ENCODE data around the gene PXT1.
"Not testable (repeated sequence)": the region's sequence is repeated elsewhere in the genome, so short reads cannot be mapped to it uniquely, and the experiment has no call there.

The PXT1 gene

GRCh38 chr6:36368421-36368820 lies 74.2 kb downstream of the PXT1 start:
- no peak for FAIRE-seq

DNA sequence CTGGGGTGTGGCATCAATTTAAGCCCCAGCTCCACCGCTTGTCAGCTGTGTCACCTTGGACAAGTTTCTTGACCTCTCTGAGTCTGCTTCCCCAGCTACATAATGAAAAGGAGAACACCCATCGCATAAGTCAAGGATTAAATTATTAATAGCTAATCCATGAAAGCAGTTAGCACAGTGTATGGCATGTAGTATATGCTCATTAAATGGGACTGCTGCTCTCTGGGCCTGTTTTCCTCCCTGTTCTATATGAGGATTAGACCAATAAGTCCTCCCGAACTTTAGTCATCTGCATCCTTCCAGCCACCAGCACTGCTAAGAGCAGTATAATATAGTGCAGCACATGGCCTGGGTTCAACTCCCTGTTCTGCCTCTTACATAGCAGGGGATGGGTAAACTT lies 74.9 kb downstream of the PXT1 start:
- no peak for FAIRE-seq

GRCh38 chr6:36364669-36365479 lies 77.8 kb downstream of the PXT1 start:
- no peak for FAIRE-seq

DNA sequence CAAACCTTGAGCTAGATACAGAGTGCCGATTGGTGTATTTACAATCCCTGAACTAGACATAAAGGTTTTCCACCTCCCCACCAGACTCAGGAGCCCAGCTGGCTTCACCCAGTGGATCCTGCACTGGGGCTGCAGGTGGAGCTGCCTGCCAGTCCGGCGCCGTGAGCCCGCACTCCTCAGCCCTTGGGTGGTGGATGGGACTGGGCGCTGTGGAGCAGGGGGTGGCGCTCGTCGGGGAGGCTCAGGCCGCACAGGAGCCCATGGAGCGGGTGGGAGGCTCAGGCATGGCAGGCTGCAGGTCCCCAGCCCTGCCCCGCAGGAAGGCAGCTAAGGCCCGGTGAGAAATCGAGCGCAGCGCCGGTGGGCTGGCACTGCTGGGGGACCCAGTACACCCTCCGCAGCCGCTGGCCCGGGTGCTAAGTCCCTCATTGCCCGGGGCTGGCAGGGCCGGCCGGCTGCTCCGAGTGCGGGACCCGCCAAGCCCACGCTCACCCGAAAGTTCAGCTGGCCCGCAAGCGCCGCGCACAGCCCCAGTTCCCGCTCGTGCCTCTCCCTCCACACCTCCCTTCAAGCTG lies 78.5 kb downstream of the PXT1 start:
- FAIRE-seq: not testable (repeated sequence)

GRCh38 chr6:36363371-36363752 lies 79.3 kb downstream of the PXT1 start:
- not testable (repeated sequence) for FAIRE-seq

- no peak for FAIRE-seq
These were observed 79.9 kb downstream of the PXT1 start for GRCh38 chr6:36362551-36363370.

- no peak for FAIRE-seq
These were observed 81.6 kb downstream of the PXT1 start for GRCh38 chr6:36361071-36361470.

- no peak for FAIRE-seq
These were observed 82.2 kb downstream of the PXT1 start for GRCh38 chr6:36360241-36361054.

- FAIRE-seq: no peak
These were observed 84.3 kb downstream of the PXT1 start for GRCh38 chr6:36358226-36358915.

GRCh38 chr6:36357872-36358225 lies 84.8 kb downstream of the PXT1 start:
- no peak for FAIRE-seq

DNA sequence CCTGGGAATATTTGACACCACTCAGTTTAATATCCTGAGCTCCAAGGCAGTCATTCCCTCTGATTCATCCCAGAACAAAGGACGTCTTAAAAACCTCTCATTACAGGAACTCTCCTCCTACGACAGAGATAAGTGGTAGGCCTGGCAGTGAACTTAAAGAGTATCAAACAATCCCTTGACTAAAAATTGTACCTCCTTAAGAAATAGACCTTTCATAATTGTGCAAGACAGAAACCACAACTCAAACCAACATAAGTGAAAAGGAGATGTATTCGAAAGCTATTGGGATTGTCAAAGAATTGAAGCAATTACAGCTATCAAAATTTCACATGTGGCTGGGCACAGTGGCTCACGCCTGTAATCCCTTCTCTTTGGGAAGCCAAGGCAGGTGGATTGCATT lies 86.8 kb downstream of the PXT1 start:
- no peak for FAIRE-seq

- no peak for FAIRE-seq
These were observed 89.2 kb downstream of the PXT1 start for GRCh38 chr6:36353411-36353915.

DNA sequence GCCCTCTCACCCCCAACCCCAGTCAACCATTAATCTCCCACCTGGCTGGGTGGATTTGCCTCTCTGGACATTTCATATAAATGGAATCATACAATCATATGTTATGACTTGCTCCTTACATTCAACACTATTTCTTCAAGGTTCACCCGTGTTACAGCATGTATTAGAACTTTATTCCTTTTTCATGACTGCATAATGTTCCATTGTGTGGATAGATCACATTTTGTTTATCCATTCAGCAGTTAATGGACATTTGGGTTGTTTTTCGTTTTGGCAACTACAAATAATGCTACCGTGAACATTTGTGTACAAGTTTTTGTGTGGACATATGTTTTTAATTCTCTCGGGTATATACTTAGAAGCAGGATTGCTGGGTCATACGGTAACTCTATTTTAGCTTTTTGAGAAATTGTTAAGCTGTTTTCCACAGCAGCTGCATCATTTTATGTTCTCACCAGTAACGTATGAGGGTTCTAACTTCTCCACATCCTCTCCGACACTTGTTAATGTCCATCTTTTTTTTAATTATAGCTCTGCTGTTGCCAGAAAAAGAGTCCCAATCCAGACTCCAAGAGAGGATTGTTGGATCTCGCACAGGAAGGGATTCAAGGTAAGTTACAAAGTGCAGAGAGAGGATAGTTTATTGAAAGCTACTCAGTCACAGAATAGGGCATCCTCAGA lies 90.0 kb downstream of the PXT1 start:
- FAIRE-seq: no peak

DNA sequence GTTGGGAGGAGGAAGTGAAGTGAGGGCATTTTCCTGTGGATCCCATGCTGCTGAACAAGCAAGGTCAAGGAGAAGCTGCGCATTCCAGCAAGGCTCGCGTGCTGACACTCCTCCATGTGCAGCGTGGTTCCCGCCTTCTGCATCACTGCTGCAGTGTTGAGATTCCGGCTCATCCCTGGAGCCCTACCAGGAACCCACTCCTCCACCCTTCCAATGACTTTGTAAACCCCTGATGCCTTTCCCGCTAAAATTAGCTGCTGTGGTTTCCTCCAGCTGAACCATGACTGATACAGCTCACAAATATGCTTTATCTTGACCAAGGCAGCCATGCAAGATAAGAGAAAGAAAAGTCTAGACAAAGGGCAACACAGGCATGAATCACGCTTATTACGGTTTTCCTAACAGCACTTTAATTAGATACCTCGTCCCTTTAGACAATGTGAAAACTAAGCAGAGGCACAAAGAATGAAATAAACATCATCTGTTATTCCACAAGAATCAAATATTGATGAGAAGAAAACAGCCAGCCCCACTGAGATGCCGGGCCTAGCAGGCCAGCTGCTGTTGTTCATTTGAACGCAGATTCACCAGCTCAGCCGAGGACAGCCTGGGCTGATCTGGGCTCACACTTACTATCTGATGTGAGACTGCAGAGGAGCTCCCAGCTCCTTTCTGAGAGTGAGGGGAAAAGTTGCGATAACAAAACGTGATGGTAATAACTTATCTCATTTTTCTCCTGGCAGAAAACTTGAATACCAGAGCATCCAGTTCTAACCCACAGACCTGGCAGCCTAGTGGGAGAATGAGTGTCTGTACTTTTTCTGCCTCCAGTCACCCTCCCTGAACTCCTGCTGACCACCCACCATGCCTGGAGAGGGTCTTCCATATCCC lies 91.7 kb downstream of the PXT1 start:
- no peak for FAIRE-seq

- no peak for FAIRE-seq
These were observed 92.6 kb downstream of the PXT1 start for GRCh38 chr6:36350082-36350481.

GRCh38 chr6:36349240-36349639 lies 93.4 kb downstream of the PXT1 start:
- FAIRE-seq: no peak

GRCh38 chr6:36347621-36348020 lies 95.0 kb downstream of the PXT1 start:
- no peak for FAIRE-seq

- no peak for FAIRE-seq
These were observed 96.0 kb downstream of the PXT1 start for GRCh38 chr6:36346486-36347273.

- no peak for FAIRE-seq
These were observed 96.8 kb downstream of the PXT1 start for GRCh38 chr6:36345681-36346466.

Measured in A204.1 (cell line).